GM19438 (cell line): ENCODE data around the gene KIAA0232.

Experiments used
- ATAC-seq: cut with Tn5 transposase; IDR thresholded peaks from one replicate; pipeline ENCODE4 v1.9.1; 2021; ENCODE audit warnings: low read depth; ENCODE audit not compliant: unreplicated experiment

Gene KIAA0232

GRCh38 chr4:6932475-6932874, 149.9 kb downstream of the KIAA0232 start:
- ATAC-seq: no peak

GRCh38 chr4:6932918-6933317, 150.4 kb downstream of the KIAA0232 start:
- ATAC-seq: no peak
